Endothelial cell (in vitro differentiated cells): ENCODE measurements around the gene HIVEP3. TPM values are rescaled to one million over a fixed set of nuclear protein-coding genes. Genes with fewer than 3 reads are reported as not detected.

ENCODE experiments used
- DNase-seq: peaks from one replicate; pipeline ENCODE4 v3.0.0; 2021; ENCODE audit warnings: low spot score
- H3K27ac Mint-ChIP-seq: one replicate; pipeline ENCODE4 v1.8.0; 2021; ENCODE audit warnings: mixed read lengths, inconsistent platforms; ENCODE audit not compliant: unreplicated experiment
- H3K27me3 Mint-ChIP-seq: one replicate; pipeline ENCODE4 v1.8.0; 2021; ENCODE audit warnings: mild to moderate bottlenecking, moderate library complexity, mixed read lengths, inconsistent platforms; ENCODE audit not compliant: unreplicated experiment
- H3K36me3 Mint-ChIP-seq: one replicate; pipeline ENCODE4 v1.8.0; 2021; ENCODE audit warnings: mild to moderate bottlenecking, low read depth, mixed read lengths, inconsistent platforms; ENCODE audit not compliant: unreplicated experiment
- H3K4me1 Mint-ChIP-seq: one replicate; pipeline ENCODE4 v1.8.0; 2021; ENCODE audit warnings: mild to moderate bottlenecking, mixed read lengths, inconsistent platforms; ENCODE audit not compliant: unreplicated experiment
- H3K4me3 Mint-ChIP-seq: one replicate; pipeline ENCODE4 v1.8.0; 2021; ENCODE audit warnings: mild to moderate bottlenecking, mixed read lengths, inconsistent platforms; ENCODE audit not compliant: unreplicated experiment
- H3K9me3 Mint-ChIP-seq: one replicate; pipeline ENCODE4 v1.8.0; 2021; ENCODE audit warnings: mixed read lengths, inconsistent platforms; ENCODE audit not compliant: unreplicated experiment
- total RNA-seq: library from RNA; stranded (reverse); fragmentation: NEBNext Ultra II Directional; extraction: Animal tissue kit (Norgen Biotek cat#: 25700); gene quantifications from one replicate; pipeline ENCODE4 v1.2.1, GENCODE V29; 2021; ENCODE audit not compliant: unreplicated experiment
- TF ChIP-seq, protein P1 (sequence below): fragments of 200-600 bp; sonication (generic); IDR thresholded peaks from one replicate; pipeline ENCODE4 v1.5.0; 2021; ENCODE audit warnings: antibody characterized with exemption; ENCODE audit not compliant: unreplicated experiment

The HIVEP3 gene
- total RNA-seq, 1 donor from 2014 or later: 8.9 TPM

DNA sequence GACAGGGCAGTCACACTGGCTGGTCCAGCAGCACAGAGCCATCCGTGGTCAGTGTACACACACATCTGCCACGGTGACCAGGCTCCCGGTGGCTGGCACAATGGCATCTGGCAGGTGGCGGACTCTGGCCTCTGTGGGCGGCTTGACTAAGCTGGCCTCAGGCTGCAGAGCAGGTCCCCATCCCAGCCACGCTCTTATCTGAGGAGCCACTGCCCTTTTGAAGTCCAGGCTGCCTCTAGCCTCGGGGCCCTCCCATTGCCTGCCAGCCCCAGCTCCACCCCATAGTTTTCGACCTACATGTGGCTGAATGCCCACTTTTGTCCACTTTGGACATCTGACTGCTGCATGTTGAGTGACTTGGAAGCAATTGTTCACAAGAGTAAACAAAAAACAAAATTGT lies 404.3 kb downstream of the HIVEP3 start:
- DNase-seq: no peak
- H3K9me3 Mint-ChIP-seq: no peaks in the 10 kb centered on the region
- peaks cover 20% of the 10 kb centered on the region for H3K4me1 Mint-ChIP-seq
- H3K36me3 Mint-ChIP-seq: peaks cover 14% of the 10 kb centered on the region
- peaks cover 13% of the 10 kb centered on the region for H3K27me3 Mint-ChIP-seq
- TF ChIP-seq, protein P1, sequence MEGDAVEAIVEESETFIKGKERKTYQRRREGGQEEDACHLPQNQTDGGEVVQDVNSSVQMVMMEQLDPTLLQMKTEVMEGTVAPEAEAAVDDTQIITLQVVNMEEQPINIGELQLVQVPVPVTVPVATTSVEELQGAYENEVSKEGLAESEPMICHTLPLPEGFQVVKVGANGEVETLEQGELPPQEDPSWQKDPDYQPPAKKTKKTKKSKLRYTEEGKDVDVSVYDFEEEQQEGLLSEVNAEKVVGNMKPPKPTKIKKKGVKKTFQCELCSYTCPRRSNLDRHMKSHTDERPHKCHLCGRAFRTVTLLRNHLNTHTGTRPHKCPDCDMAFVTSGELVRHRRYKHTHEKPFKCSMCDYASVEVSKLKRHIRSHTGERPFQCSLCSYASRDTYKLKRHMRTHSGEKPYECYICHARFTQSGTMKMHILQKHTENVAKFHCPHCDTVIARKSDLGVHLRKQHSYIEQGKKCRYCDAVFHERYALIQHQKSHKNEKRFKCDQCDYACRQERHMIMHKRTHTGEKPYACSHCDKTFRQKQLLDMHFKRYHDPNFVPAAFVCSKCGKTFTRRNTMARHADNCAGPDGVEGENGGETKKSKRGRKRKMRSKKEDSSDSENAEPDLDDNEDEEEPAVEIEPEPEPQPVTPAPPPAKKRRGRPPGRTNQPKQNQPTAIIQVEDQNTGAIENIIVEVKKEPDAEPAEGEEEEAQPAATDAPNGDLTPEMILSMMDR: no peak
- H3K4me3 Mint-ChIP-seq: no peak overlapping the region
- H3K27ac Mint-ChIP-seq: no peak overlapping the region

DNA sequence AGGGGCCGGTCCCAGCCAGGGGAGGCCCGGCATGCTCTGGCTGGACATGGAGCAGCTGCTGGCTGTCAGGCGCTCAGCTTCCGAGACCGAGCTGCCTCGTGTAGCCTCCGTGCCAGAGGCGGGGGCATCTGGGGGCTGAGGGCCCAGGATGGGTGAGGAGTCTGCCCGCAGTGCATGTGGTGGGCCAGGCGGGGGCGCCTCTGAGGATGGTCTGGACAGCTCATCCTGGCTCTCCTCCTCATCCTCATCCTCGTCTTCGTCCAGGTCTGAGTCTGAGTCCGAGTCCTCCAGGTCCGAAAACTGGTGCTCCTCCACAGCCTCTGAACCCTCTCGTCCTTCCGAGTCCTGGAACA lies 405.4 kb downstream of the HIVEP3 start:
- TF ChIP-seq, protein P1: peak; percentile 63

DNA sequence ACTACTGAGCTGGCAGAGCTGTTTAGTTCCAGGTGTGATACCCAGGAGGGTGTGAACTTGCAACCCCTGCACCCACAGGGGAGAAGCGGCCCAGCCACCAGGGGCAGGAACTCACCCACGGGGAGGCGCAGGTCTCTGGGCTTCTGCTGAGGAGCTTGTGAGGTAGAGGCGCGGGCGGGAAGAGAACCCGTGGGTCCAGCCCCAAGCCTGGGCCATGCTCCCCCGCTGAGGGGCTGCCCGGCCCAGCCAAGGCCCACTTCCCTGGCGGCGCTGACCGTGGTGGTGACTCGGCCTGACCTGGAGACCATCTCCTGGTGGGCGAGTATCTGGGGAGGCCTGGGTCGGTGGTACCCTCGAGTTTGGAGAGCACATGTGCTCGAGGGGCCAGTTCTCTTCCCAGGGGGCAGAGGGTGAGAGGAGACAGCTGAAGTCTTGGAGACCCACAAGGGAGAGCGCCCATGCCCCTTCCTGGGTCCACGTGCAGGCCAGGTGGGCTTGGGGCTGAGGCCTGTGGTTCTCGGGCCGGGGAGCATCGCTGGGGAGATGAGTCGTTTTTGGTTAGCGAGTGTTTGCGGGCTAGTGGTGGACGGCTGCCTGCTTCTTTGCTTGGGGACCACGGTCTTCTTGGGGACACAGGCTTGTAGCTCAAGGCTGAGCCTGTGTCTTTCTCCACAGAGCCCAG lies 405.9 kb downstream of the HIVEP3 start:
- peaks cover 10% of the 10 kb centered on the region for H3K27me3 Mint-ChIP-seq
- peaks cover 20% of the 10 kb centered on the region for H3K4me1 Mint-ChIP-seq
- TF ChIP-seq, protein P1: no peak
- H3K9me3 Mint-ChIP-seq: no peaks in the 10 kb centered on the region
- H3K36me3 Mint-ChIP-seq: peaks cover 14% of the 10 kb centered on the region
- no peak overlapping the region for H3K27ac Mint-ChIP-seq
- H3K4me3 Mint-ChIP-seq: no peak overlapping the region
- no peak for DNase-seq

More for the DNA sequence above, 405.4 kb downstream of the HIVEP3 start:
- Mint-ChIP-seq H3K4me1 (peaks cover 23% of the 10 kb centered on the region), H3K9me3 (no peaks in the 10 kb centered on the region), H3K4me3 (no peak overlapping the region), H3K27ac (no peak overlapping the region), H3K27me3 (peaks cover 13% of the 10 kb centered on the region), H3K36me3 (peaks cover 14% of the 10 kb centered on the region)
- peak; percentile 49 for DNase-seq

DNA sequence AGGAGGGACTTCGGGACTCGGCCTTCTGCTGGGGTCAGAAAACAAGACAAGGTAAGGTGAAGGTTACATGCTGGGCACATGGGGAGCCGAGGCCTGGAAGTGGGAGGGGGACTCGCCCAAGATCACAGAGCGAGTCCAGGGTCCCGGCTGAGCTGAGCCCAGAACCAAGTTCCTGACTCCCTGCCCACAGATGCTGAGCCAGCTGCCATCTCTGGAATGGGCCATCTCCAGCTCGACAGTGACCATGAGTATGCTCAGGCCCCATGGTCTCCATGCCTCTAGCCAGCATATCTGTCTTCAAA lies 407.5 kb downstream of the HIVEP3 start:
- Mint-ChIP-seq H3K27me3 (peaks cover 7% of the 10 kb centered on the region), H3K36me3 (peaks cover 8% of the 10 kb centered on the region), H3K27ac (no peak overlapping the region), H3K4me3 (no peak overlapping the region), H3K4me1 (peaks cover 22% of the 10 kb centered on the region), H3K9me3 (no peaks in the 10 kb centered on the region)
- no peak for DNase-seq
- TF ChIP-seq, protein P1: no peak

DNA sequence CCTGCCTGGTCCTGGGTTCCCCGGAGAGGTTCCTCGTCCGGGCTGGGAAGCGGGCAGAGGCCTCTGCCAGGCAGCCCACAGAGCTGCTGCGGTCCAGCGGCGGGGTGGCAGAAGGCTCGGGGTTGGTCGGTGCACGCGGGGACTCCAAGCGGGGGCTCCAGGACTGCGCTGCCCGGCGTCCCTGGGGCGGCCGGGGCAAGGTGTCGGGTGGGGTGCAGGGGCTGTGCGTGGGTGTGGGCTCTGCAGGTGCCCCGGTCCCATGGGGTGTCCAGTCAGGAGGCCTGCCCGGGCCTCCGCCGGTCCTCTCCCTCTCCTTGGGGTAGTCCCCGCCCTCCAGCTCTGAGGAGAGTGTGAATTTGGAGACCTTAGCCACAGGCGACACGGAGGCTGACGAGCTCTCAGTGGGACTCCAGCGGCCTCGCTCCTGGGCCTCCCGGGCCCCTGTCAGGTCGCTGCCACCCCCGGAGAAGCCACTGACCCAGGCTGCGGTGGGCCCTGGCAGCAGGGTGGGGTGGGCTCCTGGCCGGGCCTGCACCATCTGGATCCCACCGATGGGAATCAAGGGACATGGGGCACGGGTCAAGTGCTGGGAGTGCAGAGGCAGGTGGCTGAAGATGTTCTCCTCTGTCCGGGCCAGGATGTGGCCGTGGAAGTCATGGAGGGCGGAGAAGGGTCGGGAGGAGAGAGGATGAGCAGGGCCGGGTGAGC lies 408.0 kb downstream of the HIVEP3 start:
- no peak for DNase-seq

More for the DNA sequence above, 408.0 kb downstream of the HIVEP3 start:
- Mint-ChIP-seq H3K36me3 (peaks cover 8% of the 10 kb centered on the region), H3K4me3 (no peak overlapping the region), H3K27me3 (peaks cover 7% of the 10 kb centered on the region), H3K9me3 (no peaks in the 10 kb centered on the region), H3K27ac (no peak overlapping the region), H3K4me1 (peaks cover 22% of the 10 kb centered on the region)
- TF ChIP-seq, protein P1: no peak
